ENCODE data around the gene GRIA3. TPM values are rescaled to one million over a fixed set of nuclear protein-coding genes. Genes with fewer than 3 reads are reported as not detected.
"Not testable (repeated sequence)": the region's sequence is repeated elsewhere in the genome, so short reads cannot be mapped to it uniquely, and the experiment has no call there.

The GRIA3 gene
- total RNA-seq, 4 donors from 2014 or later = 0.19 to 1.1 (median 0.55) TPM

- ATAC-seq (ENCODE audit: low FRiP score) (no peak), DNase-seq (ENCODE audit: low spot score) (no peak)
- TF ChIP-seq CTCF (IDR thresholded peaks at IDR 0.05) = no peak
These were observed 166.1 kb downstream of the GRIA3 start for GRCh38 chrX:123350226-123350625.

- no peak for DNase-seq (ENCODE audit: low spot score)
- ATAC-seq (ENCODE audit: low FRiP score) = no peak
- no peak for TF ChIP-seq CTCF (IDR thresholded peaks at IDR 0.05)
These were observed 173.9 kb downstream of the GRIA3 start for GRCh38 chrX:123357941-123358340.

DNA sequence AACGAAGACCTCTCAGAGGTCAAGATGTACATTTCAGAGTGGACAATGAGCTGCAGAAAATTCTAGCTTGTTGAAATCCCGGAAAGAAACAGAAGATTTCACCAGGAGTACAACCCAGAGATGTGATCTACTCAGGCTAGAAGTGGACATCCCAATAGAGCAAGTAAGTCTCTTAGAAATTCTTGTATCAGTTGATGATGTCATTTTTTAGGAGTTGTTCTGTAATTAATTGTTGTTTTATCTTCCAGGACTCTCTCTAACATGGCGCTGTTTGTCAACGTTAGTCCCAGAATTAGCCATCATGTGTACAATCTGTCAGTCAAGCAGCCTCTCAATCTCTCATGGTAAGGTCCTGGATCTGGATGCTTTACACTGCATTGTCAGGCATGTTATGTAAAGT is 174.4 kb downstream of the GRIA3 start:
- no peak for TF ChIP-seq CTCF (IDR thresholded peaks at IDR 0.05)
- no peak for DNase-seq (ENCODE audit: low spot score)
- ATAC-seq (ENCODE audit: low FRiP score) = no peak

- DNase-seq (ENCODE audit: low spot score) = no peak
- TF ChIP-seq CTCF (IDR thresholded peaks at IDR 0.05) = no peak
- ATAC-seq (ENCODE audit: low FRiP score) = no peak
These were observed 177.3 kb downstream of the GRIA3 start for GRCh38 chrX:123361371-123361770.

- not testable (repeated sequence) for DNase-seq (ENCODE audit: low spot score); ATAC-seq (ENCODE audit: low FRiP score)
These were observed 202.1 kb downstream of the GRIA3 start for GRCh38 chrX:123386196-123386595.

DNA sequence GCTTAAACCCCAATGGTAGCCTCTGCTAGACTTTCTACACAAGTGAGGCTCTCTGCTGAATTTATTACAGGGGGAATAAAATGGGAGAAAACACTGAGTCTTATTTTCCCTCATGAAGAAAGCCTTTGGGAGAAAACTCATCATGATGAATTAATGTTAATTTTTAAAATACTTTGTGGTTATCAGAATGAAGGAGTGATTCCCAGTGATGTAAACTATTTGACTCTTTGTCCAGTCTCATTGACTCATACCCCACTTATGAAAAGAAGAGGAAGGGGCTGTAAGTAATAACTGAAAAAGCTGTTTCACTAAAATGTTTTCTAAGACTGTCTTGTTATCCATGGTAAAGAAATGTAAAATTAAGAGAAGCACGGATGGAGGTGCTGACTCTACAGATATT is 208.8 kb downstream of the GRIA3 start:
- DNase-seq (ENCODE audit: low spot score) (no peak), ATAC-seq (ENCODE audit: low FRiP score) (no peak)
- TF ChIP-seq CTCF (IDR thresholded peaks at IDR 0.05) = no peak

DNA sequence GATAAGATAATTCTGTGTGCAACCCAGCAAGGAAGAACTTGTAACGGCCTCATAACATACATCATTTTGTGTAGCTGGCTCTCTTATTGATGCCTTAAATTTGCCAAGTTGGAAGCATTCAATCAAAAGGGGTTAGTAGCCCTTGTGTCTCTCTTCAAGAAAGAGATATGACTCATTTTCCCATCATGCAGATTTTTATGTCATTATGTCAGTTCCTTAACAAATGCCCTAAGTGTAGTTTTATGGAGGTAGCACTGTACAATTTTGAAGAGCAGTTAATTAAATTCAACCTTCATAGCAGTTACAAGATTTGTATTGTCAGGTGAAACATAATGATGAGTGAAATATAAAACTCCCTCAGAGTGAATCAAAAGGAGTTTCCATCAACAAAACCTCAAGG is 215.6 kb downstream of the GRIA3 start:
- TF ChIP-seq CTCF (IDR thresholded peaks at IDR 0.05) = no peak
- DNase-seq (ENCODE audit: low spot score) = no peak
- ATAC-seq (ENCODE audit: low FRiP score) = no peak

DNA sequence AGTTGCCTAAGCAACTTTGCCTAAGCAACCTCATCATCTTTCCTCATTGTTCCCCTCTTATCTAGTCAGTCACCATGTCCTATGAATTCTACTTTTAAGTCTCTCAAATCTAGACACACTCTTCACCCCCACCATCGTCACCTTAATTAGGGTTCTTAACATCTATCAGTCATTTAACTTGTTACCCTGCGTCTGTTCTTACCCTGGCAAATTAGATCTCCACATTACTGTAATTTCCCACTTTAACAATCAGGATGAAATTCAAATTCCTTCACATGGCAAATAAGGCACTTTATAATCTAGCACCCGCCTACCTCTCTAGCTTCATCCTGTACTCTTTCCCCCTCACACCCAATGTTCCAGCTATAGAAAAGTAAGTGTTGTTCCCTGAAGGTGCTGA is 221.2 kb downstream of the GRIA3 start:
- ATAC-seq (ENCODE audit: low FRiP score) (no peak), DNase-seq (ENCODE audit: low spot score) (no peak)
- TF ChIP-seq CTCF (IDR thresholded peaks at IDR 0.05) = no peak
